Hepatocyte (in vitro differentiated cells): ENCODE results near the gene MEFV. TPM values are rescaled to one million over a fixed set of nuclear protein-coding genes. Genes with fewer than 3 reads are reported as not detected.

Experiments
- DNase-seq: peaks from one replicate; pipeline ENCODE4 v3.0.0-alpha.2; 2016; ENCODE audit warnings: low spot score
- H2AFZ ChIP-seq: fragments of 200-600 bp; sonication (generic); 2 replicates; pipeline ENCODE4 v1.6.0; 2016; ENCODE audit warnings: antibody characterized with exemption, mild to moderate bottlenecking
- H3K27ac ChIP-seq: fragments of 200-600 bp; sonication (generic); 2 replicates; pipeline ENCODE4 v1.5.1; 2016; ENCODE audit warnings: mild to moderate bottlenecking
- H3K27me3 ChIP-seq: fragments of 200-600 bp; sonication (generic); 2 replicates; pipeline ENCODE4 v1.6.1; 2016
- H3K36me3 ChIP-seq: fragments of 200-600 bp; sonication (generic); replicated peaks from 2 replicates; pipeline ENCODE4 v1.5.1; 2016; ENCODE audit warnings: low read depth; ENCODE audit not compliant: insufficient read depth
- H3K4me1 ChIP-seq: fragments of 200-600 bp; sonication (generic); 2 replicates; pipeline ENCODE4 v1.5.1; 2016; ENCODE audit warnings: mild to moderate bottlenecking, moderate library complexity; ENCODE audit not compliant: insufficient read depth
- H3K4me2 ChIP-seq: fragments of 200-600 bp; sonication (generic); 2 replicates; pipeline ENCODE4 v1.6.0; 2016
- H3K4me3 ChIP-seq: fragments of 200-600 bp; sonication (generic); 2 replicates; pipeline ENCODE4 v1.5.1; 2016; ENCODE audit warnings: mild to moderate bottlenecking
- H3K79me2 ChIP-seq: fragments of 200-600 bp; sonication (generic); 2 replicates; pipeline ENCODE4 v1.6.0; 2017; ENCODE audit warnings: mild to moderate bottlenecking
- H3K9me2 ChIP-seq: fragments of 200-600 bp; sonication (generic); replicated peaks from 2 replicates; pipeline ENCODE4 v1.6.0; 2017; ENCODE audit warnings: mild to moderate bottlenecking; ENCODE audit not compliant: insufficient read depth
- H3K9me3 ChIP-seq: fragments of 200-600 bp; sonication (generic); 2 replicates; pipeline ENCODE4 v1.5.1; 2016; ENCODE audit warnings: low read depth, mild to moderate bottlenecking
- H4K20me1 ChIP-seq: fragments of 200-600 bp; sonication (generic); 2 replicates; pipeline ENCODE4 v1.6.0; 2016; ENCODE audit warnings: mild to moderate bottlenecking; ENCODE audit not compliant: insufficient read depth, poor library complexity, severe bottlenecking
- CTCF ChIP-seq: fragments of 200-600 bp; sonication (generic); IDR thresholded peaks from 2 replicates; pipeline ENCODE4 v1.5.1; 2016; ENCODE audit warnings: antibody characterized with exemption, mild to moderate bottlenecking; ENCODE audit not compliant: poor library complexity
- EZH2 ChIP-seq: fragments of 200-600 bp; sonication (generic); IDR thresholded peaks from 2 replicates; pipeline ENCODE4 v1.6.1; 2016; ENCODE audit warnings: antibody characterized with exemption, mild to moderate bottlenecking, borderline replicate concordance
- EZH2phosphoT487 ChIP-seq: fragments of 200-600 bp; sonication (generic); IDR thresholded peaks from one replicate; pipeline ENCODE4 v1.6.1; 2018; ENCODE audit warnings: antibody characterized with exemption, mild to moderate bottlenecking, low read depth, moderate library complexity; ENCODE audit not compliant: unreplicated experiment, severe bottlenecking
- WGBS: methylation state at CpG from one replicate; pipeline ENCODE4 v1.1.6; 2016; ENCODE audit warnings: low lambda C conversion rate; ENCODE audit errors: missing lambda C conversion rate; 5-methylcytosine and 5-hydroxymethylcytosine counted together
- polyA plus RNA-seq: library from polyadenylated mRNA; unstranded; fragments of >200 nt; fragmentation: Nextera tagmentation; extraction: Ambion mirVana; gene quantifications from 2 replicates; pipeline ENCODE4 v1.2.1, GENCODE V29; 2016
- total RNA-seq: library from RNA; depleted of rRNA; stranded (reverse); fragments of >200 nt; gene quantifications from 2 replicates; pipeline ENCODE4 v1.2.3, GENCODE V29; 2014

MEFV gene
- 0.13 TPM in 1 of 2 replicates, not detected in the other for total RNA-seq
- 0.55 TPM in 1 of 2 replicates, not detected in the other for polyA plus RNA-seq

- 86% methylated on average over 14 of the region's 14 CpGs for WGBS
- no peak within 1 kb of the TSS for H3K4me3 ChIP-seq
- no peaks in the 10 kb centered on the region for H3K9me3 ChIP-seq
- no peaks in the 10 kb centered on the region for H3K36me3 ChIP-seq
- no peak within 1 kb of the TSS for H3K27ac ChIP-seq
- H4K20me1 ChIP-seq = no peaks in the 10 kb centered on the region
- H3K4me1 ChIP-seq = no peaks in the 10 kb centered on the region
- DNase-seq = no peak
- no peak within 1 kb of the TSS for H2AFZ ChIP-seq
- no peaks in the 10 kb centered on the region for H3K79me2 ChIP-seq
- H3K27me3 ChIP-seq = no peaks in the 10 kb centered on the region
- no peak within 1 kb of the TSS for H3K4me2 ChIP-seq
- H3K9me2 ChIP-seq = no peaks in the 10 kb centered on the region
- TF ChIP-seq EZH2phosphoT487 (no peak), EZH2 (no peak), CTCF (no peak)
These were observed at the start of gene MEFV for GRCh38 chr16:3256146-3256865. Gene MEFV, minus strand, starts transcription at chr16:3256633. Its CDS starts 46 bp downstream, at chr16:3256587.

GRCh38 chr16:3306078-3306477 lies 49.6 kb upstream of the MEFV start:
- Histone ChIP-seq H3K36me3 (peaks cover 29% of the 10 kb centered on the region), H3K27me3 (no peaks in the 10 kb centered on the region), H2AFZ (peak overlapping the region; percentile 87), H3K27ac (peak overlapping the region; percentile 99), H3K4me2 (peak overlapping the region; percentile 99), H3K79me2 (peaks cover 24% of the 10 kb centered on the region), H3K9me3 (peaks cover 62% of the 10 kb centered on the region), H4K20me1 (no peaks in the 10 kb centered on the region), H3K4me1 (peaks cover 6% of the 10 kb centered on the region), H3K9me2 (no peaks in the 10 kb centered on the region), H3K4me3 (peak overlapping the region; percentile 60)
- 84% methylated on average over 11 of the region's 11 CpGs for WGBS
- TF ChIP-seq EZH2 = no peak
- no peak for TF ChIP-seq CTCF
- TF ChIP-seq EZH2phosphoT487 = no peak
- DNase-seq = no peak

GRCh38 chr16:3305109-3306068 lies 49.0 kb upstream of the MEFV start, which contains the start of the genes TIGD7 and ZNF75A:
Gene TIGD7, minus strand, starts transcription at chr16:3305430. Its CDS starts 4,816 bp downstream, at chr16:3300614.
Gene ZNF75A, plus strand, starts transcription at chr16:3305497. Its CDS starts 2,932 bp downstream, at chr16:3308429.
- WGBS = 4% methylated on average over 98 of the region's 103 CpGs
- Histone ChIP-seq H2AFZ (peak within 1 kb of the TSS; percentile 87), H3K79me2 (peaks cover 24% of the 10 kb centered on the region), H4K20me1 (no peaks in the 10 kb centered on the region), H3K36me3 (peaks cover 29% of the 10 kb centered on the region), H3K27ac (peak within 1 kb of the TSS; percentile 99), H3K27me3 (no peaks in the 10 kb centered on the region), H3K9me2 (no peaks in the 10 kb centered on the region), H3K4me3 (peak within 1 kb of the TSS; percentile 60), H3K9me3 (peaks cover 61% of the 10 kb centered on the region), H3K4me2 (peak within 1 kb of the TSS; percentile 99), H3K4me1 (peaks cover 6% of the 10 kb centered on the region)
- TF ChIP-seq EZH2phosphoT487 (no peak), CTCF (no peak), EZH2 (no peak)
- peak; percentile 93 for DNase-seq
